Umbilical cord (tissue), 2 donors: Measurements from ENCODE around the gene TADA3. TPM values are rescaled to one million over a fixed set of nuclear protein-coding genes. Genes with fewer than 3 reads are reported as not detected.
"Not testable (repeated sequence)": the region's sequence is repeated elsewhere in the genome, so short reads cannot be mapped to it uniquely, and the experiment has no call there.

Experiments used
- DNase-seq: peaks from one replicate; pipeline ENCODE4 v3.0.0-alpha.2; 2015; ENCODE audit warnings: low spot score
- total RNA-seq: library from RNA; depleted of rRNA; stranded (reverse); fragments of >200 nt; gene quantifications from one replicate; pipeline ENCODE4 v1.2.3, GENCODE V29; 2014; ENCODE audit warnings: low replicate concordance; ENCODE audit not compliant: insufficient read depth

Gene TADA3
- total RNA-seq, 1 donor from 2014 or later = 43.3 TPM

- no peak for DNase-seq
Observed at GRCh38 chr3:9784965-9785364, 7.3 kb downstream of the TADA3 start.

- DNase-seq = no peak
Observed at GRCh38 chr3:9783954-9784353, 8.3 kb downstream of the TADA3 start.

GRCh38 chr3:9782770-9783169 lies 9.5 kb downstream of the TADA3 start:
- no peak for DNase-seq

GRCh38 chr3:9781978-9782603 lies 10.2 kb downstream of the TADA3 start:
- no peak for DNase-seq

GRCh38 chr3:9781551-9781950 lies 10.7 kb downstream of the TADA3 start:
- no peak for DNase-seq

GRCh38 chr3:9780910-9781309 lies 11.4 kb downstream of the TADA3 start:
- no peak for DNase-seq

GRCh38 chr3:9780458-9780812 lies 11.8 kb downstream of the TADA3 start:
- no peak for DNase-seq

GRCh38 chr3:9779721-9780457 lies 12.4 kb downstream of the TADA3 start:
- DNase-seq = peak; percentile 46

- DNase-seq = no peak
Observed at GRCh38 chr3:9779075-9779593, 13.1 kb downstream of the TADA3 start.

- DNase-seq = no peak
Observed at GRCh38 chr3:9778143-9779074, 13.9 kb downstream of the TADA3 start.

GRCh38 chr3:9777694-9778021 lies 14.6 kb downstream of the TADA3 start:
- DNase-seq = no peak

GRCh38 chr3:9776896-9777693 lies 15.2 kb downstream of the TADA3 start:
- no peak for DNase-seq

GRCh38 chr3:9771007-9771406 lies 21.3 kb downstream of the TADA3 start:
- not testable (repeated sequence) for DNase-seq

- peak; percentile 71 for DNase-seq
Observed at GRCh38 chr3:9770276-9770812, 21.9 kb downstream of the TADA3 start.

- peak; percentile 78 for DNase-seq
Observed at GRCh38 chr3:9769426-9770275, 22.6 kb downstream of the TADA3 start, which contains the start of gene CAMK1. TSS of gene CAMK1 (minus strand) at chr3:9769947. CDS start at chr3:9767749, 2,198 bp downstream.

GRCh38 chr3:9769012-9769411 lies 23.3 kb downstream of the TADA3 start:
- DNase-seq = no peak

- no peak for DNase-seq
Observed at GRCh38 chr3:9768141-9768775, 24.0 kb downstream of the TADA3 start.

GRCh38 chr3:9767418-9767817 lies 24.9 kb downstream of the TADA3 start:
- DNase-seq = no peak

GRCh38 chr3:9765865-9766264 lies 26.4 kb downstream of the TADA3 start:
- no peak for DNase-seq

GRCh38 chr3:9762871-9763270 lies 29.4 kb downstream of the TADA3 start:
- no peak for DNase-seq
